T-helper 2 cell treated with Interferon-gamma antibody and Interleukin-4, amounts not matched to agents 5 μg/mL and 100 μg/mL, for 36 hours (primary cell): ENCODE results near the gene EXO5.
"Not testable (repeated sequence)": the region's sequence is repeated elsewhere in the genome, so short reads cannot be mapped to it uniquely, and the experiment has no call there.

Experiments
- DNase-seq: peaks from one replicate; pipeline ENCODE4 v3.0.0; 2021; ENCODE audit warnings: low spot score
- H3K27ac Mint-ChIP-seq: one replicate; pipeline ENCODE4 v1.8.0; 2021; ENCODE audit warnings: mild to moderate bottlenecking, mixed read lengths
- H3K27me3 Mint-ChIP-seq: one replicate; pipeline ENCODE4 v1.8.0; 2021; ENCODE audit warnings: low read depth, mixed read lengths
- H3K36me3 Mint-ChIP-seq: one replicate; pipeline ENCODE4 v1.8.0; 2021; ENCODE audit warnings: low read depth, mixed read lengths
- H3K4me1 Mint-ChIP-seq: one replicate; pipeline ENCODE4 v1.8.0; 2021; ENCODE audit warnings: low read depth, mixed read lengths
- H3K4me3 Mint-ChIP-seq: one replicate; pipeline ENCODE4 v1.8.0; 2022; ENCODE audit warnings: mild to moderate bottlenecking, moderate library complexity, mixed read lengths
- H3K9me3 Mint-ChIP-seq: one replicate; pipeline ENCODE4 v1.8.0; 2021; ENCODE audit warnings: mixed read lengths

EXO5 gene, protein sequence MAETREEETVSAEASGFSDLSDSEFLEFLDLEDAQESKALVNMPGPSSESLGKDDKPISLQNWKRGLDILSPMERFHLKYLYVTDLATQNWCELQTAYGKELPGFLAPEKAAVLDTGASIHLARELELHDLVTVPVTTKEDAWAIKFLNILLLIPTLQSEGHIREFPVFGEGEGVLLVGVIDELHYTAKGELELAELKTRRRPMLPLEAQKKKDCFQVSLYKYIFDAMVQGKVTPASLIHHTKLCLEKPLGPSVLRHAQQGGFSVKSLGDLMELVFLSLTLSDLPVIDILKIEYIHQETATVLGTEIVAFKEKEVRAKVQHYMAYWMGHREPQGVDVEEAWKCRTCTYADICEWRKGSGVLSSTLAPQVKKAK

DNA sequence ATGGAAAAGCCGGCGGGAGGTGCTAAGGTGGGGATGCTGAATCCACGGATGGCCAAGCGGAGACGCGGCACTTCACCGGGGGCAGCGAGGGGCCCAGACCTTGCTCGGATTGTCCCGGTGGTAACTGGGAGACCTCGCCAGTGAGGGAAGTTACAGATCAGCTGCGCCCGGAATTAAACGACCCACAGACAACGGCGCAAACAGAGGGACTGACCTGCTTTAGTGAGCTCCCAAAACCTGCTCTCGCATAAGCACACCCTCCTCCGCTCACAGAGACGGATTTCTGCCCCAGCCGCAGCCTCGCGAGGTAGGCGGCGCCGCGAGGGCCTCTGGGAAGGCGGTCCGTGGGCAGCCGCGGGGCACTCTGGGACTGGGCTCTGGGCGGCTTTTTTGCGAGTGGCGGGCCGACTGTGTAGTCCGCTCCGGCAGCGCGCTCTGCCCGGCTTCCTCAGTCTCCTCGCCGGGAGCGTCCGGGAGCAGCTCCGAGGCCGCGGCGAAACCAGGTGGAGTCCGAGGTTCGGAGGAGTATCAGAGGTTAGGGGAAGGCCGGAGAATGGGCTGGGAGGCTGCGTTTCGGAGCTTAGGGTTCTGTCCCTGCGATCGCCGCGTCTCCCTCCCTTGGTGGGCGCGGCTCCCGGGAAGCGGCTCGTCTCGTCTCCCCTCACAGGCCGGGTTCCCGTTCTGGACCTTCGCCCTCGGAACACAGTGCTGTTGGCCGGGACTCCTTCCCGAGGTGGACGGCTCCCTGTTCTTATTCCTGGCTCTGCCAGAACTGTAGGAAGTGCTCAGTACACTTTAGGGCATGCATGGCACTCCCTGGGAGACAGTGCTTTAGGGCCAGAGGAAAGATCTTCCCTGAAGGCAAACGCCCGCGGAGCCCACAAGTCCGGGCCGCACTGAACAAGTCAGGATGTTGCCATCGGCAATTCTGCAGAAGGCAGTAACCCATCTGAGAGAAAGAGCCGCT lies at the start of gene EXO5:
EXO5 (plus strand) TSS at position 393 of the 967 bp plus-strand sequence. CDS start 5,778 bp downstream, outside the sequence.
- H3K4me3 Mint-ChIP-seq: peak within 1 kb of the TSS; percentile 92
- peak within 1 kb of the TSS; percentile 74 for H3K27ac Mint-ChIP-seq
- H3K36me3 Mint-ChIP-seq: peaks cover 48% of the 10 kb centered on the region
- peaks cover 47% of the 10 kb centered on the region for H3K9me3 Mint-ChIP-seq
- DNase-seq: peak; percentile 86
- no peaks in the 10 kb centered on the region for H3K27me3 Mint-ChIP-seq
- peaks cover 7% of the 10 kb centered on the region for H3K4me1 Mint-ChIP-seq

DNA sequence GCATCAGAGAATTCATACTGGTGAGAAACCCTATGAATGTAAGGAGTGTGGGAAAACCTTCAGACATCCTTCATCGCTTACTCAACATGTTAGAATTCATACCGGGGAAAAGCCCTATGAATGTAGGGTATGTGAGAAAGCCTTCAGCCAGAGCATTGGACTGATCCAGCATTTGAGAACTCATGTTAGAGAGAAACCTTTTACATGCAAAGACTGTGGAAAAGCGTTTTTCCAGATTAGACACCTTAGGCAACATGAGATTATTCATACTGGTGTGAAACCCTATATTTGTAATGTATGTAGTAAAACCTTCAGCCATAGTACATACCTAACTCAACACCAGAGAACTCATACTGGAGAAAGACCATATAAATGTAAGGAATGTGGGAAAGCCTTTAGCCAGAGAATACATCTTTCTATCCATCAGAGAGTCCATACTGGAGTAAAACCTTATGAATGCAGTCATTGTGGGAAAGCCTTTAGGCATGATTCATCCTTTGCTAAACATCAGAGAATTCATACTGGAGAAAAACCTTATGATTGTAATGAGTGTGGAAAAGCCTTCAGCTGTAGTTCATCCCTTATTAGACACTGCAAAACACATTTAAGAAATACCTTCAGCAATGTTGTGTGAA lies 45.5 kb upstream of the EXO5 start:
- no peak overlapping the region for H3K27ac Mint-ChIP-seq
- H3K36me3 Mint-ChIP-seq: peaks cover 55% of the 10 kb centered on the region
- H3K9me3 Mint-ChIP-seq: peaks cover 71% of the 10 kb centered on the region
- no peaks in the 10 kb centered on the region for H3K4me1 Mint-ChIP-seq
- H3K4me3 Mint-ChIP-seq: no peak overlapping the region
- no peak for DNase-seq
- no peaks in the 10 kb centered on the region for H3K27me3 Mint-ChIP-seq

DNA sequence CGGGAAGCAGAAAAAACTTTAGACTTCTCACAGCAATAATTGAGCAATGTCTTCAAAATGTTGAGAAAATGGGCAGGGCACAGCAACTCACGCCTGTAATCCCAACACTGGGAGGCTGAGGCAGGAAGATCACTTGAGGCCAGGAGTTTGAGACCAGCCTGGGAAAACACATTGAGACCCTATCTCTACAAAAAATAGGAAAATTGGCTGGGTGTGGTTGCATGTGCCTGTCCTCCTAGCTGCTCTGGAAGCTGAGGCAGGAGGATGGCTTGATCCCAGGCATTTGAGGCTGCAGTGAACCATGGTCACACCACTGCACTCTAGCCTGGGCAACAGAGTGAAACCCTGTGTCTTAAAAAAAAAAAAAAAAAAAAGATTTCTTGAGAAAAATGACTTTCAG lies 39.2 kb upstream of the EXO5 start:
- Mint-ChIP-seq H3K9me3 (peaks cover 85% of the 10 kb centered on the region), H3K36me3 (peaks cover 21% of the 10 kb centered on the region), H3K27ac (no peak overlapping the region), H3K4me1 (no peaks in the 10 kb centered on the region), H3K4me3 (no peak overlapping the region), H3K27me3 (no peaks in the 10 kb centered on the region)
- DNase-seq: no peak

DNA sequence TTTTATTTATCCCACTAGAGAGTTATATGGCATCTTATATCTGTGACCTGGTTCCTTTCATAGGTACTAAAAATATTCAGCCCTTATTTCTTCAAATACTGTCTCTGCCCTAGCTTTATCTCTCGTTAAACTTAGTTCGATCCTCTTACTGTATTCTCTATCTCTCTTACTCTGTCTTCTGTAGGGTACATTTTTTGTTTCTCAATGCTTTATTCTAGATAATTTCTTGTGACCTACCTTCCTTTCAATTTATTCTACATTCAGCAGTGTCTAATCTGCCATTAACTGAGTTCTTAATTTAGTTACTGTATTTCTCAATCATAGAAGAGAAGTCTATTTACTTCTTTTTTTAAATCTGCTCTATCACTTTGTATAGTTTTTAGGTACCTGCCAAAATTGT lies 33.3 kb upstream of the EXO5 start:
- peaks cover 59% of the 10 kb centered on the region for H3K9me3 Mint-ChIP-seq
- peaks cover 22% of the 10 kb centered on the region for H3K36me3 Mint-ChIP-seq
- DNase-seq: no peak

DNA sequence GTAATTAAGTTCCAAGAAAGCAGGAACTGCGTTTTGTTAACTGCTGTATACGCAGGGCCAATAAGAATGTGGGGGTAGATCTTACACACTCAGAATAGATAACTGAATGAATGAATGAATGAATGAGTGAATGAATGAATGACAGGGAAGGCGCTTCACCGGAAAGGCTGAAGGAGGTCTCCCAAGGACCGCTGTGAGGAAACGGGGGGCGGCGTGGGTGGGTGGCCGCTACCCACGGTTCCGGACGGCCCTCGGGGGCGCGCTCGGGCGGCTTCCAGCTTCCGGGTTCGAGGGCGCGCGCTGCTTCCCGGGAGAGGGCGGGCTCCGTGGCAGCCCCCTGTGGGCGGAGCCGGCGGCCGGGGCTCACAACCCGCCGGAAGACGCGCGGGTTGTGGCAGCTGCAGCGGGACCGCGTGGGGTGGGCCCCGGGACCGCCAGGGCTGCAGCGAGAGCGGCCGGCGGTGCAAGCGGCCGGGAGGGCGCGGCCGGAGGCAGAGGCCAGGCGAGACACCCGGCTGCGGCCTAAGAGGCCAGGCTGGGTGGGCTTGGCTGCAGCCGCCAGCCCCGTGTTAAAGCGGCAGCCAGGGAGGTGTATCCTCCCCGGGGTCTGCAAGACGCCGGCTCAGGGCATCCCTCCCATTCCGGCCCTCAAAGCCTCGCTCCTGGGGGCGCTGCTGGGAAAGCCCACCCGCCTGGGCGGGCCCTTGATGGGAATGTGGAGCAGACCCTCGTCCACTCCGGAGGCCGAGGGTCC lies 31.5 kb upstream of the EXO5 start, which contains the start of gene ZFP69:
ZFP69 (plus strand) TSS at position 367 of the 754 bp plus-strand sequence. CDS start 2,072 bp downstream, outside the sequence.
- no peaks in the 10 kb centered on the region for H3K27me3 Mint-ChIP-seq
- peaks cover 45% of the 10 kb centered on the region for H3K9me3 Mint-ChIP-seq
- DNase-seq: peak; percentile 63
- H3K27ac Mint-ChIP-seq: peak within 1 kb of the TSS; percentile 82
- H3K4me1 Mint-ChIP-seq: peaks cover 14% of the 10 kb centered on the region
- H3K4me3 Mint-ChIP-seq: peak within 1 kb of the TSS; percentile 83
- peaks cover 41% of the 10 kb centered on the region for H3K36me3 Mint-ChIP-seq

More for the DNA sequence above, 33.3 kb upstream of the EXO5 start:
- Mint-ChIP-seq H3K27me3 (no peaks in the 10 kb centered on the region), H3K4me3 (no peak overlapping the region), H3K27ac (no peak overlapping the region), H3K4me1 (peaks cover 14% of the 10 kb centered on the region)

DNA sequence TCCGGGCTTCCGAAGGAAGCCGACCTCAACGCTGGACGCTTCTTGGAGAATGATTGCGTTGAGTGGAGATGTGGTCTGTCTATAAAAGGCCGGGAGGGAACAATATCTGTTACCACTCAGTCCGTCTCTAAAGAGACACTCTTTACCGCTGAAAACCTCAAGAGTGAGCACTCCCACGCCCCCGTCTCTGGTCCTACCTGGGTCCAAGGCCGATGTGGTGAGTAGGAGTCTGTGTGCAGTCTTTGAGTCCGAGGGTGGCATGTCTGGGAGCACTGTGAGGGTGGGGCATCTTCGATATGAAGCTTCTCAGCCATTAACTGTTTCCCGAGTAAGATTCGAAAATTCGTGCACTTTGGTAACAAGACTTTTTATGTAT lies 30.9 kb upstream of the EXO5 start:
- peak; percentile 11 for DNase-seq
- no peaks in the 10 kb centered on the region for H3K27me3 Mint-ChIP-seq
- H3K4me3 Mint-ChIP-seq: peak overlapping the region; percentile 82
- H3K9me3 Mint-ChIP-seq: peaks cover 46% of the 10 kb centered on the region
- peaks cover 14% of the 10 kb centered on the region for H3K4me1 Mint-ChIP-seq
- H3K27ac Mint-ChIP-seq: peak overlapping the region; percentile 71
- H3K36me3 Mint-ChIP-seq: peaks cover 46% of the 10 kb centered on the region

DNA sequence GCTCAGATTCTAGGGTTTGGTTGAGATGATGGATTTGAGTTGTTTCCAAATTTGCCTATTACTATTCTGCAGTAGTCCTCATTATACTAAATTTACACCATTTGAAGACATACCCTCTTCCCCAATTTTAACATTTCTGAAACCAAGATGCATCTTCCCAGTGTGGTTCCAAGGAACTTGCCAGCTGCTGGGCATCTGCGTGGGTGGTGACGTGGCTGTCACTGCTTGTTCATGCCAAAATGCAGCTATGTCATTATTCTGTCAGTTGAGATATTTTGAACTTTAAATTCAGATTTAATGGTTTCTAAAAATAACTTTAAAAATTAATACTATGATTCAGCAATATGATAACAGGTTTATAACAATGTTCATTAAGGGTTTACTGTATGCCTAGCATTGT lies 30.3 kb upstream of the EXO5 start:
- no peaks in the 10 kb centered on the region for H3K27me3 Mint-ChIP-seq
- peaks cover 43% of the 10 kb centered on the region for H3K9me3 Mint-ChIP-seq
- DNase-seq: no peak
- H3K36me3 Mint-ChIP-seq: peaks cover 51% of the 10 kb centered on the region
- peak overlapping the region; percentile 82 for H3K4me3 Mint-ChIP-seq
- H3K4me1 Mint-ChIP-seq: peaks cover 14% of the 10 kb centered on the region
- H3K27ac Mint-ChIP-seq: no peak overlapping the region

DNA sequence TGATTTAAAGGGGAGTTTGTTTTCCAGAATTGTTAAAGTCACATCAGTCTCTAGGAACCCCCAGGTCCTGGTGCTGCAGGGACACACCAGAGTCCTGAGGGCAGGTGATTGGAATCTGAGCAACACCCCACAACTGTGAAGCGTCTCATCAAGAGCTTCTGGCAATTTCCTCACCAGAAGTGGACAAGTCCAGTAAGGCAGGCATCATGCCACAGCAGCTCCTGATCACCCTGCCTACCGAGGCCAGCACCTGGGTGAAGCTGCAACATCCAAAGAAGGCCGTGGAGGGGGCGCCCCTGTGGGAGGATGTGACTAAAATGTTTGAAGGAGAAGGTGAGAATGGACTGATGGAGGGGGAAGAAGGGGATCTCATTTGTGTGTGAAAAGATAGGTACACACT lies 29.4 kb upstream of the EXO5 start:
- peaks cover 36% of the 10 kb centered on the region for H3K9me3 Mint-ChIP-seq
- peaks cover 14% of the 10 kb centered on the region for H3K4me1 Mint-ChIP-seq
- no peaks in the 10 kb centered on the region for H3K27me3 Mint-ChIP-seq
- no peak for DNase-seq
- peaks cover 56% of the 10 kb centered on the region for H3K36me3 Mint-ChIP-seq
- H3K27ac Mint-ChIP-seq: no peak overlapping the region
- no peak overlapping the region for H3K4me3 Mint-ChIP-seq

DNA sequence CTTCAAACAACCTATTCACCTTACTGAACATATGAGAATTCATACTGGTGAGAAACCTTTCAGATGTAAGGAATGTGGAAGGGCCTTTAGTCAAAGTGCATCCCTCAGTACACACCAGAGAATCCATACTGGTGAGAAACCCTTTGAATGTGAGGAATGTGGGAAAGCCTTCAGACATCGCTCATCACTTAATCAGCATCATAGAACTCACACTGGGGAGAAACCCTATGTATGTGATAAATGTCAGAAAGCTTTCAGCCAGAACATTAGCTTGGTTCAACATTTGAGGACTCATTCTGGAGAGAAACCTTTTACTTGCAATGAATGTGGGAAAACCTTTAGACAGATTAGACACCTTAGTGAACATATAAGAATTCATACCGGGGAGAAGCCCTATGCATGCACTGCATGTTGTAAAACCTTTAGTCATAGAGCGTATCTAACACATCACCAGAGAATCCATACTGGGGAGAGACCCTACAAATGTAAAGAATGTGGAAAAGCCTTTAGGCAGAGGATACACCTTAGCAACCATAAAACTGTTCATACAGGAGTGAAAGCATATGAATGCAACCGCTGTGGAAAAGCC lies 13.2 kb upstream of the EXO5 start:
- H3K27ac Mint-ChIP-seq: no peak overlapping the region
- peaks cover 73% of the 10 kb centered on the region for H3K9me3 Mint-ChIP-seq
- no peak overlapping the region for H3K4me3 Mint-ChIP-seq
- DNase-seq: no peak
- no peaks in the 10 kb centered on the region for H3K27me3 Mint-ChIP-seq
- H3K36me3 Mint-ChIP-seq: peaks cover 64% of the 10 kb centered on the region
- H3K4me1 Mint-ChIP-seq: no peaks in the 10 kb centered on the region

DNA sequence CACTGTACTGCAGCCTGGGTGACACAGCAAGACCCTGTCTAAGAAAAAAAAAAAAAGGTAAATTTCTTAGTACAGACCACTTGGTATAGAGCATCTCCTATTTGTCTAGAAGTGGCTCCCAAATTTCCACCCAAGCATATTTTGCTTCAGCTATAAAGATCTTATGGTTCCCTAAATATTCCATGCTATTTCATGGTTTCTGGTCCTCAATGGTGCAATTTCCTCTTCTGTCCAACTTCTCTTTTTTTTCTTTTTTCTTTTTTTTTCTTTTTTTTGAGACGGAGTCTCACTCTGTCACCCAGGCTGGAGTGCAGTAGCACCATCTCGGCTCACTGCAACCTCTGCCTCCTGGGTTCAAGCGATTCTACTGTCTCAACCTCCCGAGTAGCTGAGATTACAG lies 5.9 kb upstream of the EXO5 start:
- Mint-ChIP-seq H3K36me3 (peaks cover 38% of the 10 kb centered on the region), H3K9me3 (peaks cover 71% of the 10 kb centered on the region)
- DNase-seq, H3K4me3 Mint-ChIP-seq, H3K27me3 Mint-ChIP-seq, H3K27ac Mint-ChIP-seq, H3K4me1 Mint-ChIP-seq: not testable (repeated sequence)

DNA sequence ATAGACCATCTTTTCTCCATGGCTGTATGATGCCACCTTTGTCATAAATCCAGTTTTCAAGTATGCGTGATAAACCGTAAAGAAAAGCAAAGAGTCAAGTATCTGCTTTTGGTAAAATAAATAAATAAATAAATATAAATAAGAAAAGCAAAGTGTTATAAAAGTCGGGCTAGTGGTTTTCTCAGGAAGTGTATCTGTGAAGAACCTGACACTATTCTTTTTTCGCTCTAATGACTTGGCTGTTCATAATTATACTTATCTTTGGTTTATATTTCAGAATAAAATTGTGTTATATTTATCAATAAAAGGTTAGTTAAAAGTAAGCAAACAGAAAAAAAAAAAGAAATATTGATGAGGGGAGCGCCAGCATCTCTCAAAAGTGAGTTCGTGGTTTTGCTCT lies 594 bp upstream of the EXO5 start:
- Mint-ChIP-seq H3K4me1 (peaks cover 7% of the 10 kb centered on the region), H3K9me3 (peaks cover 54% of the 10 kb centered on the region), H3K36me3 (peaks cover 46% of the 10 kb centered on the region), H3K27me3 (no peaks in the 10 kb centered on the region), H3K27ac (peak overlapping the region; percentile 74), H3K4me3 (peak overlapping the region; percentile 92)
- no peak for DNase-seq

DNA sequence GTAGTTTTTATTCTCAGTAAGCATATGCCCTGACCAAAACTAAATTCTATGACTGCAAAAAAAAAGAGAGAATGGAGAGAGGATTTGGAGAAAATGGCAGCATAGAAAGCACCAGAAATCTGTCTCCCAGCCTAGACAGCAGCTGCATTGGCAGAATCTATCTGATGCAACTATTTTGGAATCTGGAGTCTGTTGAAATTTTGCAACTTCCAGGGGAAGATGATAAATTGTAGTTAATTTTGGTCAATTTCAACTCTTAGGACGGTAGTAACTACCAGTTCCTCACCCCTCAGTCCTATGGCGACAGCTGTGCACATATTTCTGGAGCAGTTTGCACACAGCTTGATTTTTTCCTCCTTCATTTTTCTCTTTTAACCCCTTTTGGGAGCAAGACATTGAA lies 10.9 kb downstream of the EXO5 start:
- DNase-seq: no peak
- H3K4me1 Mint-ChIP-seq: no peaks in the 10 kb centered on the region
- H3K4me3 Mint-ChIP-seq: no peak overlapping the region
- H3K27me3 Mint-ChIP-seq: no peaks in the 10 kb centered on the region
- peaks cover 71% of the 10 kb centered on the region for H3K9me3 Mint-ChIP-seq
- no peak overlapping the region for H3K27ac Mint-ChIP-seq
- H3K36me3 Mint-ChIP-seq: peaks cover 27% of the 10 kb centered on the region
